ENCODE data around the gene GPR25. TPM values are rescaled to one million over a fixed set of nuclear protein-coding genes. Genes with fewer than 3 reads are reported as not detected.

GPR25 gene
- total and polyA plus RNA-seq, 2 of the 4 experiments (the other 2 are of a cell fraction), result not detected

- TF ChIP-seq MAZ (IDR thresholded peaks at IDR 0.05; ENCODE audit: borderline replicate concordance, low read depth, low read length) (no peak), ELK1 (IDR thresholded peaks at IDR 0.05; ENCODE audit: borderline replicate concordance, low read depth, low read length) (no peak), POLR2A (IDR thresholded peaks at IDR 0.05; ENCODE audit: low read depth, low read length) (no peak), RFX5 (IDR thresholded peaks at IDR 0.05; ENCODE audit: low read depth, low read length) (no peak), NFE2L2 (IDR thresholded peaks at IDR 0.05; ENCODE audit: low read depth, low read length) (no peak), USF2 (IDR thresholded peaks at IDR 0.05; ENCODE audit: low read depth, low read length) (no peak), MXI1 (IDR thresholded peaks at IDR 0.05; ENCODE audit: borderline replicate concordance, low read depth, low read length) (no peak), CHD1 (IDR thresholded peaks at IDR 0.05; ENCODE audit: low read depth, low read length) (no peak), BHLHE40 (IDR thresholded peaks at IDR 0.05; ENCODE audit: low read depth, low read length) (no peak), SMC3 (IDR thresholded peaks at IDR 0.05; ENCODE audit: low read depth, low read length) (no peak), CEBPB (IDR thresholded peaks at IDR 0.05; ENCODE audit: low read depth, low read length) (no peak), RCOR1 (IDR thresholded peaks at IDR 0.05; ENCODE audit: insufficient replicate concordance, low read length) (no peak), MAFK (IDR thresholded peaks at IDR 0.05; ENCODE audit: low read depth, low read length) (no peak), RAD21 (IDR thresholded peaks at IDR 0.05; ENCODE audit: low read length) (no peak), FOS (IDR thresholded peaks at IDR 0.05; ENCODE audit: low read depth, low read length) (no peak)
- TF ChIP-seq, protein P1, sequence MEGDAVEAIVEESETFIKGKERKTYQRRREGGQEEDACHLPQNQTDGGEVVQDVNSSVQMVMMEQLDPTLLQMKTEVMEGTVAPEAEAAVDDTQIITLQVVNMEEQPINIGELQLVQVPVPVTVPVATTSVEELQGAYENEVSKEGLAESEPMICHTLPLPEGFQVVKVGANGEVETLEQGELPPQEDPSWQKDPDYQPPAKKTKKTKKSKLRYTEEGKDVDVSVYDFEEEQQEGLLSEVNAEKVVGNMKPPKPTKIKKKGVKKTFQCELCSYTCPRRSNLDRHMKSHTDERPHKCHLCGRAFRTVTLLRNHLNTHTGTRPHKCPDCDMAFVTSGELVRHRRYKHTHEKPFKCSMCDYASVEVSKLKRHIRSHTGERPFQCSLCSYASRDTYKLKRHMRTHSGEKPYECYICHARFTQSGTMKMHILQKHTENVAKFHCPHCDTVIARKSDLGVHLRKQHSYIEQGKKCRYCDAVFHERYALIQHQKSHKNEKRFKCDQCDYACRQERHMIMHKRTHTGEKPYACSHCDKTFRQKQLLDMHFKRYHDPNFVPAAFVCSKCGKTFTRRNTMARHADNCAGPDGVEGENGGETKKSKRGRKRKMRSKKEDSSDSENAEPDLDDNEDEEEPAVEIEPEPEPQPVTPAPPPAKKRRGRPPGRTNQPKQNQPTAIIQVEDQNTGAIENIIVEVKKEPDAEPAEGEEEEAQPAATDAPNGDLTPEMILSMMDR (conservative IDR thresholded peaks at IDR 0.05; ENCODE audit: low read depth, low read length), result no peak
- no TSS peak for BruUV-seq (replicated peaks)
- H3K36me3 ChIP-seq (ENCODE audit: control insufficient read depth, insufficient read depth, low read length), result no peaks in the 10 kb centered on the region
- H4K91ac ChIP-seq (ENCODE audit: insufficient read depth, low read depth, low read length), result no peak within 1 kb of the TSS
- ChIA-PET POLR2A (ENCODE audit: unreplicated experiment) (no interaction called here), CTCF (no interaction called here)
- H3K4me2 ChIP-seq (ENCODE audit: low read depth, low read length), result no peak within 1 kb of the TSS
- H3K18ac ChIP-seq (ENCODE audit: low read depth, low read length), result no peak within 1 kb of the TSS
- H3K9me1 ChIP-seq (ENCODE audit: insufficient read depth, low read length), result peaks cover 3% of the 10 kb centered on the region; the same call in 1 of the 2 replicates
- no peak within 1 kb of the TSS for H2AFZ ChIP-seq (replicated peaks; ENCODE audit: low read length, poor library complexity)
- no peak within 1 kb of the TSS for H4K5ac ChIP-seq (ENCODE audit: low read depth, low read length)
- H2AK5ac ChIP-seq (ENCODE audit: low read depth, low read length), result no peak within 1 kb of the TSS
- no peak within 1 kb of the TSS for H2BK5ac ChIP-seq (ENCODE audit: low read depth, low read length, poor library complexity, severe bottlenecking)
- H3K4ac ChIP-seq (ENCODE audit: low read depth, low read length), result no peak within 1 kb of the TSS
- H4K20me1 ChIP-seq (ENCODE audit: insufficient read depth, low read length), result no peaks in the 10 kb centered on the region; the same call in 1 of the 2 replicates
- ATAC-seq (ENCODE audit: low read depth), result no peak
- H3K23ac ChIP-seq (ENCODE audit: low read depth, low read length), result no peak within 1 kb of the TSS
- no peak within 1 kb of the TSS for H2BK20ac ChIP-seq (ENCODE audit: low read depth, low read length)
- DNase-seq, result no peak
- dilution Hi-C loops (cut with HindIII; ENCODE audit: low sequenced_read_pairs, unreplicated experiment), result no loop called here
- H3K79me1 ChIP-seq (ENCODE audit: low read depth in 1 of 2, low read length in 2 of 2), result no peaks in the 10 kb centered on the region
- H3K9ac ChIP-seq (ENCODE audit: low read depth, low read length), result no peak within 1 kb of the TSS
- H3K27me3 ChIP-seq (ENCODE audit: control insufficient read depth, insufficient read depth, low read length), result peaks cover 52% of the 10 kb centered on the region
- in situ Hi-C loops (cut with MboI; ENCODE audit: low sequenced_read_pairs), result no loop called here
- H2BK120ac ChIP-seq (ENCODE audit: low read depth, low read length), result no peak within 1 kb of the TSS
- peaks cover 3% of the 10 kb centered on the region; the same call in 1 of the 2 replicates for H3K4me1 ChIP-seq (ENCODE audit: control insufficient read depth, insufficient read depth, low read length)
- H2BK15ac ChIP-seq (ENCODE audit: low read depth, low read length), result no peak within 1 kb of the TSS
- intact Hi-C loops (cut with micrococcal nuclease), result no loop called here
- no peak within 1 kb of the TSS for H4K8ac ChIP-seq (ENCODE audit: low read depth in 2 of 2, low read length in 2 of 2)
- no peak within 1 kb of the TSS for H3K14ac ChIP-seq (replicated peaks; ENCODE audit: low read depth, low read length)
- no peaks in the 10 kb centered on the region for H3K9me3 ChIP-seq (ENCODE audit: control insufficient read depth, insufficient read depth, low read length)
- no peak within 1 kb of the TSS for H3K56ac ChIP-seq (ENCODE audit: extremely low read depth, insufficient read depth, low read length)
- WGBS, 2 experiments (ENCODE audit: extremely low coverage in 2 of 2, insufficient read length in 1 of 2), result 87% methylated on average over 3 of the region's 15 CpGs; no CpG with 5 or more reads in 1 of the 2 experiments
- H3K27ac ChIP-seq (ENCODE audit: insufficient read depth, low read length), result no peak within 1 kb of the TSS
- no peak within 1 kb of the TSS for H2AK9ac ChIP-seq (replicated peaks; ENCODE audit: low read depth, low read length, poor library complexity)
- no peak within 1 kb of the TSS for H3K4me3 ChIP-seq (ENCODE audit: insufficient read depth, low read depth, low read length)
Measured at GRCh38 chr1:200894712-200895442, 22.1 kb downstream of the GPR25 start, which contains the start of gene INAVA. Gene INAVA (plus strand): TSS chr1:200894900. CDS start chr1:200898401, 3,501 bp downstream.

Data from IMR-90 (cell line).